GM12873 (cell line): Measurements from ENCODE around the gene SEPTIN10.

Source experiments
- CTCF ChIP-seq: IDR thresholded peaks from 2 replicates; pipeline ENCODE4 v1.5.1; 2012; ENCODE audit warnings: low read depth, mild to moderate bottlenecking, moderate library complexity, low read length, control low read depth; ENCODE audit not compliant: insufficient read depth; ENCODE audit errors: missing control alignments

Gene SEPTIN10

GRCh38 chr2:109649736-109650695, 36.2 kb upstream of the SEPTIN10 start:
- TF ChIP-seq CTCF = no peak

- TF ChIP-seq CTCF = no peak
Observed at GRCh38 chr2:109648041-109648527, 34.3 kb upstream of the SEPTIN10 start.

GRCh38 chr2:109647636-109648035, 33.9 kb upstream of the SEPTIN10 start:
- TF ChIP-seq CTCF = no peak

GRCh38 chr2:109646961-109647360, 33.2 kb upstream of the SEPTIN10 start:
- no peak for TF ChIP-seq CTCF

GRCh38 chr2:109645412-109646184, 31.8 kb upstream of the SEPTIN10 start:
- TF ChIP-seq CTCF = no peak

GRCh38 chr2:109644571-109645275, 31.0 kb upstream of the SEPTIN10 start:
- no peak for TF ChIP-seq CTCF
